Activated gamma-delta T cell treated with anti-CD3 and anti-CD28 coated beads, Interleukin-2, amount 50 U/mL, for 16 hours (primary cell): ENCODE measurements around the gene VANGL2.

Experiments used
- DNase-seq: peaks from one replicate; pipeline ENCODE4 v3.0.0-alpha.2; 2020; ENCODE audit warnings: low read depth

VANGL2 gene

GRCh38 chr1:160428053-160428452, 27.7 kb downstream of the VANGL2 start:
- DNase-seq = no peak

- DNase-seq = no peak
Observed at GRCh38 chr1:160428655-160429054, 28.3 kb downstream of the VANGL2 start.

GRCh38 chr1:160429125-160429561, 28.8 kb downstream of the VANGL2 start:
- no peak for DNase-seq

- no peak for DNase-seq
Observed at GRCh38 chr1:160429702-160430535, 29.6 kb downstream of the VANGL2 start.

- no peak for DNase-seq
Observed at GRCh38 chr1:160431006-160431405, 30.6 kb downstream of the VANGL2 start.

GRCh38 chr1:160431571-160431970, 31.2 kb downstream of the VANGL2 start:
- no peak for DNase-seq

GRCh38 chr1:160432371-160432786, 32.0 kb downstream of the VANGL2 start:
- no peak for DNase-seq

GRCh38 chr1:160436966-160437365, 36.6 kb downstream of the VANGL2 start:
- DNase-seq = no peak

GRCh38 chr1:160437432-160438316, 37.3 kb downstream of the VANGL2 start:
- no peak for DNase-seq

GRCh38 chr1:160438317-160438918, 38.1 kb downstream of the VANGL2 start:
- DNase-seq = no peak

- DNase-seq = no peak
Observed at GRCh38 chr1:160438935-160439334, 38.6 kb downstream of the VANGL2 start.

- no peak for DNase-seq
Observed at GRCh38 chr1:160439718-160440117, 39.4 kb downstream of the VANGL2 start.

GRCh38 chr1:160446945-160447600, 46.7 kb downstream of the VANGL2 start:
- no peak for DNase-seq

GRCh38 chr1:160449494-160449893, 49.1 kb downstream of the VANGL2 start:
- no peak for DNase-seq

- no peak for DNase-seq
Observed at GRCh38 chr1:160451119-160451858, 50.9 kb downstream of the VANGL2 start.

- DNase-seq = no peak
Observed at GRCh38 chr1:160451859-160452232, 51.5 kb downstream of the VANGL2 start.

GRCh38 chr1:160453443-160453842, 53.1 kb downstream of the VANGL2 start:
- DNase-seq = no peak

GRCh38 chr1:160454371-160455152, 54.2 kb downstream of the VANGL2 start:
- no peak for DNase-seq

- DNase-seq = no peak
Observed at GRCh38 chr1:160455153-160455517, 54.8 kb downstream of the VANGL2 start.

- no peak for DNase-seq
Observed at GRCh38 chr1:160459056-160459455, 58.7 kb downstream of the VANGL2 start.

- no peak for DNase-seq
Observed at GRCh38 chr1:160459687-160460086, 59.3 kb downstream of the VANGL2 start.
